Activated CD4-positive, alpha-beta T cell treated with anti-CD3 and anti-CD28 coated beads for 1 hour (primary cell): ENCODE results near the gene PRKACB.
"Not testable (repeated sequence)": the region's sequence is repeated elsewhere in the genome, so short reads cannot be mapped to it uniquely, and the experiment has no call there.

Experiments used
- DNase-seq: peaks from one replicate; pipeline ENCODE4 v3.0.0-alpha.2; 2020

Gene PRKACB

DNA sequence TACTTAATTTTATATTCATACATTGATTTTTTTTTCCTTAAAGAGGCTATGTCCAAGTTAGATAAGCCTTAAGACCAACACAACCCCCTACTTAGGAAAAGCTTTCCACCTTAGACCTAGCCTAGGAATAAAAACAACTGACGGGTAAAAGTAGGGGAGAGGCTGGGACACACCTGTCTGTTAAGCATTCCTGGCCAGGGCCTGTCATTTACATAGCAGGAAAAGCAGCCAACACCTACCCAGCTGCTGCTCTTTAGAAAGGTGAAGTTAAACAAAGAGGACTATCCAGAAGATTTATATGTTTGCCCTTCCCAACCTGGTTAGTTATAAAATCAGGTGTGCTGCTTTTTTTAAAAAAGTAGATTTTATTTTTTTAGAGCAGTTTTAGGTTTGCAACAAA, 128.3 kb downstream of the PRKACB start:
- DNase-seq: no peak

DNA sequence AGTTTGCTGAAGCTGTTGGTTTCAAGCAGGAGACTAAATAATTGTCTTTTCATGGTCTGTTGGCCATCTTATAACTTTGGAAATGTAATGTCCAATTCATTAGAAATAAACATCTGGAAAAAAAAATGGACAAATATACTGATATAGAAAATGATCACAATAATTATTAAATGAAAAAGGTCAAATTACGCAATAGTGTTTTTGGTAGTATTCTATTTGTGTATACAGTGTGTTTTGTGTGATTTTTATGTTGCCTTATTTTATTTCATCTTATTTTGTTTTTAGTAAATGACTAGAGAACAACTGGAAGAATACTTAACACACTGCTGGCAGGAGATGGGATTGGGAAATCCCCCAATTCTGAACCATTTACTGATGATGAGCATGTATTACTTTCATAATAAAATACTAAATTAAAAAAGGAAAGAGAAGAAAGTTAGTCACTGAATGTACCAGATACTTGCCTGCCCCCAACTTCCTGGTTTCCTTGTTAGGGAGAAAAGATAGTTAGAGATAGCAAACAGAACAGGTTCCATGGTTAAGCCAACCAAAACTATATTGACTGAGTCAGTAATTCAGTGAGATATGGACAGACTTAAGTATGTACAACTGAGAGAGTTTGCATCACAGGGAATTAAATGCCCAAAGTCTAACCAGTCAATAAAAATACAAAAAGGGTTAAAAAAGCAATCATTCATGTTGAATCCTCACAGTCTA, 133.4 kb downstream of the PRKACB start:
- DNase-seq: no peak

DNA sequence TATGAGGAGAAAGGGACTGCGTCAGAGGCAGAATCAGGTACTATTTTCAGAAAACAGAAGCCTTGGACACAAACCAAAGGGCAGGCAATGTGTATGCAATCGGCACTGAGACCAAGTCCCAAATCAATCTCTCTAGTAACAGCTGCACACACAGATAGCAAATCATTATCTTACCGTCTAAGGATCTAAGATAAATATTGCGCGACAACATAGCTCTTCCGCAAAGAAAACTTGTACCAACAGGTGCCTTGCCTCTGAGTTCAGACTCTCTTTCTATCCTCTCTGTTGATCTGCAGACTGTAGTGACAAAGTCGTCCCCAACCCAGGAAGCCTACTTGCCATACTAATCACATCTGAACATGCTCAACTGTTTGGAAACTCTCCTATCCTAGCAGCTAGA, 134.8 kb downstream of the PRKACB start:
- DNase-seq: no peak

DNA sequence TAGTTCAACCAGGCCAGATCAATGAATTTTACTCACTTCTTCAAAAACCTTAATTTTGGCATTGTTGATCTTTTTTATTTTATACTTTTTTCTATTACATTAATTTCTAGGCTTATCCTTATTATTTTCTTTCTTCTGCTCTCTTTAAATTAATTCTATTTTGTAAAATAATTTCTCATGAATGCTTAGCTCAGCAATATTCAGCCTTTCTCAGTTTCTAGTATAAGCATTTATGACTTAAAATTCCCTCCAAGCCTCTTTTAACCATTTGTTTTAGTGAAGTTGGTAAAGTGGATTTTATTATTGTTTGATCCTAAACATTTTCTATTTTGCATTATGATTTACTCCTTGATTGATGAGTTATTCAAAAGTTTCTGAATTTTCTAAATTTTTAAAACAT, 136.8 kb downstream of the PRKACB start:
- no peak for DNase-seq

DNA sequence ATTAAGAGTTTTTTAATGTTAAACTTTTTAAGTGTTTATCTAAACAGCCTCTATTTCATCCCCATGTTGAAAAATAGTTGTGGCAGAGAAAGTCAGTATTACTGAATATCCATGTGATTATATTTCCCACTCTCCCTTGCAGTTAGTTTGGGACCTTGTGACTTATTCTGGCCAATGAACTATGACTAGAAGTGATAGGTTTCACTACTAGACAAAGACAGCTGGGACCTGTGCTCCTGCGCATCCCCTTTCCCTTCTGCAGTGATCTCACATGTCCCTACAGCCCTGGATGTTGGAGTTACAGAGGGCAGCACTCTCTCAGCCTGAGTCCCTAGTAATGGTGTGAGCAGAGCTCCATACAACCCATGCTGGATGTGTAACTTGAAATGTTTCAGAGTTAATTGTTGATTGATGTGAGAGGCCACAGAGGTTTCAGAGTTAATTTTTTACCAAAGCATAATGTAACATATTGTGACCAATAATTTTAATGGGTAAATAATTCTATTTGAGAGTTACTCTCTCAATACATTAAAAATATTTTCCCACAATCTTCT, 138.8 kb downstream of the PRKACB start:
- no peak for DNase-seq

DNA sequence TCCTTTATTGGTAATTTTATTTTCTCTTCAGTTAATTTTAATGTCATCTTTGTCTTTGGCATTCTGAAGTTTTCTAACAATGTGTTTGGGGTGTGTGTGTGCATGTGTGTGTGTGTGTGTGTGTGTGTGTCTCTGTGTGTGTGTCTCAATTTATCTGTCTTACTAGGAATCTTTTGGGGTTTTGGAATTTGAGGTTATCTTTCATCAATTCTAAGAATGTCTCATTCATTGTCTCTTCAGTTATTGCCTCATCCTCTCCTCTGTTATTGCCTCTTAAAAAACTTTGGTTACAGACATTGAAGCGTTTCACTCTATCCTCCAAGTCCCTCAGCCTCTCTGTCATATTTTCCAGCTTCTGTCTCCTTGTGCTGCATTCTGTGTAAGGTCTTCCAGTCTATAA, 139.3 kb downstream of the PRKACB start:
- DNase-seq: no peak

DNA sequence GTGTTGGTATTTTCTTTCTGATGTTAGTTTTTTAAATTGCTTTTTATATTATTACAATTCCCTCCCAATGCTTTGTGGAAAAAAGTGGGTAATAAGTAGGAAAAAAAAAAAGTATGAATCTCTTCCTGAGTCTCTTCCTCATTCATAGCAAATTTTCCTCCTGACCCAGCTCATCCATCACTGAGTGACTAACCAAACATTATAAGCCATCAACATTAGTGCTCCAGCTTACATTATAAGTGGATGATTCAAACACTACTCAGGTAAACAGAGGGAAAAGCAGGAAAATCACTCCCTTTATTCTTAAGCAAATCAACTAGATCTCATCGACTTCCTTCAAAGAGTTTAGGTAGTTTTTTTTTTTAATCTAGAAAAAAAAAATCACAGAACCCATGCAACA, 142.0 kb downstream of the PRKACB start:
- DNase-seq: no peak

DNA sequence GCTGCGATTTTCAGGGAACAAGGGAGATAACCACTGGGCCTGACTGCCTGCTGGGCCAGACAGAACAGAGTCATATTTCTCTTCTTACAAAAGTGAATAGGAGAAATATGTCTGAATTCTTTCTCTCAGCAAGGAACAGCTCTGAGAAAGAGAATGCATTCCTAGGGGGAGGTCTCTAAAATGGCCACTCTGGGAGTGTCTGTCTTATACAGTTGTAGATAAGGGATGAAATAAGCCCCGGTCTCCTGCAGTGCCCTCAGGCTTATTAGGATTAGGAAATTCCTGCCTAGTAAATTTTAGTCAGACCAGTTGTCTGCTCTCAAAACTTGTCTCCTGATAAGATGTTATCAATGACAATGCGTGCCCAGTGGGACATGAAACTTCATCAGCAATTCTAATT, 143.3 kb downstream of the PRKACB start:
- not testable (repeated sequence) for DNase-seq
